Coronary artery (tissue), 2 donors: Measurements from ENCODE around the gene RAPGEF2.

Experiments used
- DNase-seq: peaks from one replicate; pipeline ENCODE4 v3.0.0-alpha.2; 2017; ENCODE audit warnings: low spot score
- H3K27ac ChIP-seq, 2 donors: fragments of 200-600 bp; sonication (generic); one replicate each; pipeline ENCODE4 v1.5.1; 2016 to 2019
- H3K4me3 ChIP-seq: fragments of 200-600 bp; sonication (generic); 2 replicates; pipeline ENCODE4 v1.5.1; 2016; ENCODE audit warnings: mild to moderate bottlenecking, moderate library complexity
- TF ChIP-seq, protein P1 (sequence below): fragments of 200-600 bp; sonication (generic); IDR thresholded peaks from one replicate; pipeline ENCODE4 v1.5.1; 2019; ENCODE audit warnings: antibody characterized with exemption

Gene RAPGEF2

GRCh38 chr4:159224408-159224807 is 121.5 kb downstream of the RAPGEF2 start:
- H3K4me3 ChIP-seq = no peak overlapping the region
- TF ChIP-seq, protein P1, sequence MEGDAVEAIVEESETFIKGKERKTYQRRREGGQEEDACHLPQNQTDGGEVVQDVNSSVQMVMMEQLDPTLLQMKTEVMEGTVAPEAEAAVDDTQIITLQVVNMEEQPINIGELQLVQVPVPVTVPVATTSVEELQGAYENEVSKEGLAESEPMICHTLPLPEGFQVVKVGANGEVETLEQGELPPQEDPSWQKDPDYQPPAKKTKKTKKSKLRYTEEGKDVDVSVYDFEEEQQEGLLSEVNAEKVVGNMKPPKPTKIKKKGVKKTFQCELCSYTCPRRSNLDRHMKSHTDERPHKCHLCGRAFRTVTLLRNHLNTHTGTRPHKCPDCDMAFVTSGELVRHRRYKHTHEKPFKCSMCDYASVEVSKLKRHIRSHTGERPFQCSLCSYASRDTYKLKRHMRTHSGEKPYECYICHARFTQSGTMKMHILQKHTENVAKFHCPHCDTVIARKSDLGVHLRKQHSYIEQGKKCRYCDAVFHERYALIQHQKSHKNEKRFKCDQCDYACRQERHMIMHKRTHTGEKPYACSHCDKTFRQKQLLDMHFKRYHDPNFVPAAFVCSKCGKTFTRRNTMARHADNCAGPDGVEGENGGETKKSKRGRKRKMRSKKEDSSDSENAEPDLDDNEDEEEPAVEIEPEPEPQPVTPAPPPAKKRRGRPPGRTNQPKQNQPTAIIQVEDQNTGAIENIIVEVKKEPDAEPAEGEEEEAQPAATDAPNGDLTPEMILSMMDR = no peak
- DNase-seq = no peak
- H3K27ac ChIP-seq = no peak overlapping the region

DNA sequence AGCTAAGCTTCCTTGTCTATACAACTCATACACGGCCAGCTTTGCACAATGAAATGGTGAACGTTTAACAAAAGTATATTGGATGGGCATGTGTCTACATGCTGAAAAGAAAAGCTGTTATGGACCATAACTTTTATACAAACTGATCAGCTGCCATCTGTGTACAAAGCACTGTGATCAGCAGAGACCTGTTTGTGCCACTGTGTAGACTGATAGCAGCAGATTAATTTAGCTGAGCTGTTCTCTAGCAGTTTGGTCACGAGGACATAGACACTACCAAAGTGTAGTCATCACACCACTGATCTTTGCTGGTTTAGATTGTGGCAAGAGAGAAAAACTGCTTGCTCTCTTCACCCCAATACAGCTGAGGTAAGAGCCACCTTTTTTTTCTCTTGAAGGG is 124.5 kb downstream of the RAPGEF2 start:
- Histone ChIP-seq H3K27ac (peak overlapping the region; percentile 24 to 66), H3K4me3 (peak overlapping the region; percentile 56)
- DNase-seq = no peak
- TF ChIP-seq, protein P1 = no peak

GRCh38 chr4:159227984-159228383 is 125.1 kb downstream of the RAPGEF2 start:
- Histone ChIP-seq H3K4me3 (peak overlapping the region; percentile 56), H3K27ac (peak overlapping the region; percentile 24 to 66)
- TF ChIP-seq, protein P1 = no peak
- peak; percentile 79 for DNase-seq

DNA sequence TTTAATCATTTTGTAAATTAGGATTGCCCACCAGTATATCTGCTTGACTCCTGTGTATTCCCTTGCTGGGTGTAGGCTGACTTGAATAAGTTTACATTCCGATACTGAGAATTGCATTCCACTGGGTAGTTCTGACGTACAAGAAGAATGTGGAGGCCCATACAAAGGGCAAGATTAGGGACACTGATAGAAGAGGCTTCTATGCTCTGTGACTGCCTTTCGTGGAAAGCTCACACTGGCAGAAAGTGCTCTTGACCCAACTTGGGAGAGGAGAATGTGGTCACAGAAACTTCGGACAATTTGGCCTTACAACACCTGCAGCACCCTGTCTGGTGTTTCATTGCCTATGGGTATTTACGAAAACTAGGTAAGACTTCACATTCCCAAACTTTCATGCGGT is 126.3 kb downstream of the RAPGEF2 start:
- no peak for DNase-seq
- TF ChIP-seq, protein P1 = no peak
- peak overlapping the region in 1 of 2 donors; percentile 34 for H3K27ac ChIP-seq
- peak overlapping the region; percentile 56 for H3K4me3 ChIP-seq

DNA sequence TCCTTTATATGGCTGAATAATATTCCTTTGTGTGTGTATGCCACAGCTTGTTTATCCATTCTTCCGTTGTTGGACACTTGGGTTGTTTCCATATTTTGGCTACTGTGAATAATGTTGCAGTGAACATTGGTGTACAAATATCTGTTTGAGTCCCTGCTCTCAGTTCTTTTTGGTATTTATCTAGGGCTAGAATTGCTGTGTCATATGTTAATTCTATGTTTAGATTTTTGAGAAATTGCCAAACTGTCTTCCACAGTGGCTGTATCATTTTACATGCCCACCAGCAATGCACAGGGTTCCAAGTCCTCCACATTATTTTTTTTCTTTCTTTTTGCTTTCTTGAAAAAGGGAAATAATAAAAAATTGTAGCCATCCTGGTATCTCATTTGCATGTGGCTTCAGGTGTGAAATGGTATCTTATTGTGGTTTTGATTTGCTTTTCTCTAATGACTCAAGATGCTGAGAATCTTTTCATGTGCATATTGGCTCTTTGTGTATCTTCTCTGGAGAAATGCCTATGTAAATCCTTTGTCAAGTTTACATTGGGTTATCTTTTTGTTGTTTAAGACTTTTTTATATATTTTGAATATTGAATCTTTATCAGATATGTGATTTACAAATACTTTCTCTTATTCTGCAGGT is 129.7 kb downstream of the RAPGEF2 start:
- TF ChIP-seq, protein P1 = no peak

GRCh38 chr4:159235779-159236368 is 133.0 kb downstream of the RAPGEF2 start:
- no peak overlapping the region for H3K27ac ChIP-seq
- TF ChIP-seq, protein P1 = no peak
- DNase-seq = no peak
- no peak overlapping the region for H3K4me3 ChIP-seq

More for the DNA sequence above, 129.7 kb downstream of the RAPGEF2 start:
- no peak for DNase-seq
- H3K27ac ChIP-seq = no peak overlapping the region
- no peak overlapping the region for H3K4me3 ChIP-seq

DNA sequence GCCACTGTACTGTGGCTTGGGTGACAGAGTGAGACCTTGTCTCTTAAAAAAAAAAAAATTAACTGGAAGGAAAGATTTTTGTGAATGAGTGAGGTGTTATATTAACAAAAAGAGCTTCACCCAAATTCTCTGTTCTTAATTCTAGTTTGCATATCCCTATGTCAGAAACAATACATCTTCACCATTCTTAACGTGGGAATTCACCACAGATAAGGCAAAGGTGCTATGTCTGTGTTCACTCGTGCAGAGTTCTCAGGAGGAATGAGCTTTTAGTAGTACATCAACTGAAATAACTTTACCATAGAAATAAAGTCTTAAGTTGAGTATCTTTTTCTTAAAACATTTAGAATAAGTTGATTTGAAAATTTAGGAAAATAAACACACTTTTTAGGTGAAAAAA is 135.1 kb downstream of the RAPGEF2 start:
- TF ChIP-seq, protein P1 = no peak
- H3K27ac ChIP-seq = no peak overlapping the region
- no peak overlapping the region for H3K4me3 ChIP-seq
- no peak for DNase-seq
